Upper lobe of left lung (tissue), 6 donors: Measurements from ENCODE around the gene RBM10. TPM values are rescaled to one million over a fixed set of nuclear protein-coding genes. Genes with fewer than 3 reads are reported as not detected.

ENCODE experiments used
- ATAC-seq, 2 donors: fragments of 200-7000 bp; cut with Tn5 transposase; one replicate each; pipeline ENCODE4 v1.9.1; 2022; ENCODE audit warnings: mild to moderate bottlenecking in 2 of 2, moderate library complexity in 2 of 2; ENCODE audit not compliant: low FRiP score in 2 of 2
- DNase-seq, 2 donors: peaks; one replicate each; pipeline ENCODE4 v3.0.0-alpha.2; 2019 to 2020
- H3K27ac ChIP-seq, 4 donors: fragments of 200-600 bp; sonication (generic); one replicate each; pipeline ENCODE4 v1.5.1; 2016 to 2019
- H3K27me3 ChIP-seq, 4 donors: fragments of 200-600 bp; sonication (generic); one replicate each; pipeline ENCODE4 v1.5.1; 2017 to 2019
- H3K36me3 ChIP-seq, 4 donors: fragments of 200-600 bp; sonication (generic); one replicate each; pipeline ENCODE4 v1.5.1; 2016 to 2019
- H3K4me1 ChIP-seq, 4 donors: fragments of 200-600 bp; sonication (generic); one replicate each; pipeline ENCODE4 v1.5.1; 2018 to 2019
- H3K4me3 ChIP-seq, 4 donors: fragments of 200-600 bp; sonication (generic); one replicate each; pipeline ENCODE4 v1.5.1; 2017 to 2019; ENCODE audit warnings: mild to moderate bottlenecking in 2 of 4, moderate library complexity in 1 of 4
- H3K9me3 ChIP-seq, 4 donors: fragments of 200-600 bp; sonication (generic); one replicate each; pipeline ENCODE4 v1.5.1; 2018 to 2019
- CTCF ChIP-seq, 6 experiments: fragments of 450-650 bp in 4 of 6; fragments of 200-600 bp in 2 of 6; sonication (generic) in 2 of 6; IDR thresholded peaks; one replicate each; pipeline ENCODE4 v1.5.1; 2016 to 2019; ENCODE audit warnings: antibody characterized with exemption in 6 of 6
- EP300 ChIP-seq, 4 donors: sonication (generic); formaldehyde crosslinking; IDR thresholded peaks; one replicate each; pipeline ENCODE4 v1.5.1; 2017; ENCODE audit warnings: antibody characterized with exemption in 4 of 4, control low read depth in 2 of 4
- POLR2A ChIP-seq, 4 donors: fragments of 450-650 bp; IDR thresholded peaks; one replicate each; pipeline ENCODE4 v1.5.1; 2016 to 2017; ENCODE audit warnings: antibody characterized with exemption in 4 of 4, mild to moderate bottlenecking in 2 of 4
- POLR2AphosphoS5 ChIP-seq, 2 donors: sonication (generic); formaldehyde crosslinking; IDR thresholded peaks; one replicate each; pipeline ENCODE4 v1.5.1; 2017; ENCODE audit warnings: antibody characterized with exemption in 2 of 2
- WGBS, 2 donors: methylation state at CpG; one replicate each; pipeline ENCODE4 v1.1.5; 2017 to 2018; 5-methylcytosine and 5-hydroxymethylcytosine counted together
- small RNA-seq, 4 donors: library from RNA; depleted of rRNA; stranded (forward); fragments of <200 nt; gene quantifications; one replicate each; pipeline ENCODE3, GENCODE V24; 2016
- total RNA-seq, 6 donors: library from RNA; depleted of rRNA in 4 of 6; stranded (reverse); fragments of >200 nt in 4 of 6; gene quantifications; one replicate each; pipeline versions ENCODE4 v1.1.0 to v1.2.1, GENCODE V29; 2016 to 2021
- donor health status: DM: no; HTN: no; CAD: no; lungs with moderate emphysema.
- donor health status: DM: no; HTN: yes; CAD: no; lungs with severe emphysema.

The RBM10 gene
- total RNA-seq, 6 donors from 2014 or later: 29.2 to 59.7 (median 32.5) TPM

- TF ChIP-seq EP300 (IDR thresholded peaks at IDR 0.05) (no peak), POLR2AphosphoS5 (IDR thresholded peaks at IDR 0.05) (peak; percentile 41 to 54), CTCF (IDR thresholded peaks at IDR 0.05) (no peak), POLR2A (IDR thresholded peaks at IDR 0.05) (peak in 2 of 4 donors; percentile 72 to 91)
- WGBS, 2 donors: 0 to 17% methylated on average over 4 to 44 of the region's 46 CpGs
- no peaks in the 10 kb centered on the region for H3K27me3 ChIP-seq
These were observed 87.8 kb downstream of the RBM10 start, which contains the start of gene USP11 for GRCh38 chrX:47232803-47233332. Gene USP11 (plus strand): TSS chrX:47233009. CDS start chrX:47233044, 35 bp downstream.

DNA sequence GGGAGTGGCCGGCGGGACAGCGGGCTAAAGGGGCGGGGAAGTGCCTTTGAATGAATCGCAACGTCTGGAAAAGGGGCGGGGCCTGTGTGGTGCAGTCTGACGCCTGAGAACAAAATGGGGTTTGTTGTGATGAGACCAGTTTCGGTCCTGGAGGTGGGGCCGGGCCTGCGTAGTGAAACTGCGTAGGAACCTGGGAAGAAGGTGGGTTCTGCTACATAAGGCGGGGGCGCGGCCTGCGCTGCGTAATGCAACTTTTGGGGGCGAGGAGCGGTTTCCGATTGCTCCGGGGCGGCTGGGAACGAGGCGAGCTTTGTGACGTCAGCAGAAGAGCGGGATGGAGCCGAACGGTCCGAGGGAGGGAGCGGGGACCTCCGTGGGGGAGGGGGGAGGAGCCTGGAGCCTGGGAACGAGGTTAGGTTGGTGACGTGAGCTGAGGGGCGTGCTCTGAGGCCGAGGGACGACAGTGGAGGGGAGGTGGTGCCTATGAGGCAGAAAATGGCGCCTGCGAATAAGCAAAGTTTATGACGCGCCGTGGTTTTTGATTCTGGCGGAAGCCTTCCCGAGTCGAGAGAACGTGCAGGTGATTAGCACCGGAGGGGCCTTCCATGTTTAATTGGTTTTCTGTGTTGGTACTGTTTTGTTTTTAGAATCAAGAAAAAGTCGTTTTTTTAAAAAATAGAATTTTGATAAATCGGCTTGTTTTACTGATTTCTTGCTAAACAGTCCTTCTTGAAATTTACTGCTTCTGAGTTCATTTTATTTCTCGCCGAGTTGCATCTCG lies 88.5 kb downstream of the RBM10 start:
- Histone ChIP-seq H3K4me3 (peak overlapping the region; percentile 32 to 68 (median 58)), H3K9me3 (no peaks in the 10 kb centered on the region), H3K27ac (peak overlapping the region; percentile 94 to 98 (median 97)), H3K4me1 (peaks cover 0 to 8% (median 0%) of the 10 kb centered on the region in 4 donors), H3K36me3 (peaks cover 0 to 12% (median 3%) of the 10 kb centered on the region in 4 donors), H3K27me3 (no peaks in the 10 kb centered on the region)
- ATAC-seq (peak; percentile 96), DNase-seq (peak; percentile 95)
- TF ChIP-seq POLR2AphosphoS5 (IDR thresholded peaks at IDR 0.05) (peak; percentile 50 to 84), POLR2A (IDR thresholded peaks at IDR 0.05) (peak in 3 of 4 donors; percentile 40 to 62 (median 53)), EP300 (IDR thresholded peaks at IDR 0.05) (peak in 1 of 4 donors; percentile 54), CTCF (IDR thresholded peaks at IDR 0.05) (no peak)
- WGBS, 2 donors: 1 to 13% methylated on average over 28 to 51 of the region's 51 CpGs

More at GRCh38 chrX:47232803-47233332, 87.8 kb downstream of the RBM10 start, which contains the start of gene USP11:
- H3K4me1 ChIP-seq: peaks cover 0 to 8% (median 0%) of the 10 kb centered on the region in 4 donors
- H3K9me3 ChIP-seq: no peaks in the 10 kb centered on the region
- H3K36me3 ChIP-seq: peaks cover 0 to 16% (median 5%) of the 10 kb centered on the region in 4 donors
- peak within 1 kb of the TSS; percentile 94 to 98 (median 97) for H3K27ac ChIP-seq
- H3K4me3 ChIP-seq: peak within 1 kb of the TSS; percentile 32 to 68 (median 58)
- ATAC-seq (peak; percentile 8 to 64), DNase-seq (peak; percentile 34 to 92)

- WGBS, 2 donors: 56 to 62% methylated on average over 3 of the region's 3 CpGs
- H3K9me3 ChIP-seq: no peaks in the 10 kb centered on the region
- H3K36me3 ChIP-seq: peaks cover 0 to 2% (median 0%) of the 10 kb centered on the region in 4 donors
- no peaks in the 10 kb centered on the region for H3K27me3 ChIP-seq
- H3K4me3 ChIP-seq: peak overlapping the region in 3 of 4 donors; percentile 55 to 68 (median 62)
- DNase-seq (no peak), ATAC-seq (no peak)
- H3K27ac ChIP-seq: peak overlapping the region in 3 of 4 donors; percentile 94 to 97 (median 97)
- peaks cover 0 to 8% (median 0%) of the 10 kb centered on the region in 4 donors for H3K4me1 ChIP-seq
- TF ChIP-seq CTCF (IDR thresholded peaks at IDR 0.05): no peak
- no peak for TF ChIP-seq EP300 (IDR thresholded peaks at IDR 0.05)
- TF ChIP-seq POLR2A (IDR thresholded peaks at IDR 0.05): no peak
- TF ChIP-seq POLR2AphosphoS5 (IDR thresholded peaks at IDR 0.05): no peak
These were observed 89.6 kb downstream of the RBM10 start for GRCh38 chrX:47234583-47234982.

DNA sequence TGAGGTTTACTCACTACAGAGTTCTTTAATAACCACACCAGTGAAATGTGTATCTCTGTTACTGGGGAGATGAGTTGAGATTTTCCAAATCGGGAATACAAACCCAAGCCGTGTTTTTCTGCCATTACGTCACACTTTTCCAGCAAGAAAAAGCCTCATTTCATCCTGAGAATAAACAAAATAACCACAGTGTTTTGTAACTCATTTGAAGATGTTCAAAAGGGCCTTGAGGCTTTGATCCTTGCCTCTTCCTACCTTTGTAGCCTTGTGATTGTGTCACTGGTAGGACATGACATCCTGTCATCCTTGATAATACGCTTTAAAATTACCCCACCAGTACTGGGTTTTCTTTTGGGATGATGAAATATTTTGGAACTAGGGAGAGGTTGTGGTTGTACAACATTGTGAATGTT lies 90.7 kb downstream of the RBM10 start:
- WGBS, 2 donors: 76 to 82% methylated on average over 2 to 4 of the region's 4 CpGs
- Histone ChIP-seq H3K4me3 (no peak overlapping the region), H3K27me3 (no peaks in the 10 kb centered on the region), H3K9me3 (no peaks in the 10 kb centered on the region), H3K4me1 (peaks cover 0 to 8% (median 0%) of the 10 kb centered on the region in 4 donors), H3K36me3 (peaks cover 0 to 9% (median 1%) of the 10 kb centered on the region in 4 donors), H3K27ac (no peak overlapping the region)
- no peak for ATAC-seq
- no peak for DNase-seq
- TF ChIP-seq POLR2A (IDR thresholded peaks at IDR 0.05): no peak
- TF ChIP-seq POLR2AphosphoS5 (IDR thresholded peaks at IDR 0.05): no peak
- TF ChIP-seq EP300 (IDR thresholded peaks at IDR 0.05): no peak
- TF ChIP-seq CTCF (IDR thresholded peaks at IDR 0.05): no peak

Small RNAs within 50 kb of the gene (small RNA-seq; reads per million reads assigned to genes)
- gene RNU12-2P: 0 reads per million in 4 donors

Other genes with a start within 250 kb of the RBM10 start
- gene JADE3, start 232.8 kb upstream of the RBM10 start, total RNA-seq: 10 to 100 TPM in 1 of 6 donors, 1 to 10 TPM in 5; 4.2 to 10.7 (median 7.8) TPM
- gene RGN, start 66.8 kb upstream of the RBM10 start, total RNA-seq: 10 to 100 TPM in 3 of 6 donors, 1 to 10 TPM in 3; 7.3 to 51.3 (median 9.6) TPM
- gene NDUFB11, start 519 bp upstream of the RBM10 start, total RNA-seq: 10 to 100 TPM; 41.9 to 77.5 (median 66.7) TPM
- 100 to 1,000 TPM; 128 to 186 (median 173) TPM for gene UBA1, start 48.6 kb downstream of the RBM10 start, total RNA-seq
- 10 to 100 TPM; 59.2 to 91.0 (median 78.5) TPM for gene CDK16, start 73.5 kb downstream of the RBM10 start, total RNA-seq
- 100 to 1,000 TPM in 1 of 6 donors, 10 to 100 TPM in 5; 42.9 to 103 (median 60.0) TPM for gene USP11, start 87.8 kb downstream of the RBM10 start, total RNA-seq
- gene ZNF157, start 225.4 kb downstream of the RBM10 start, total RNA-seq: 1 to 10 TPM in 2 of 6 donors, under 1 TPM in 1, not detected in 3; 0.15 to 1.9 (median 1.0) TPM